Loucy (cell line): ENCODE results near the gene PALLD.

ENCODE experiments used
- H2AFZ ChIP-seq: fragments of 200-600 bp; sonication (generic); 2 replicates; pipeline ENCODE4 v1.6.0; 2016; ENCODE audit warnings: antibody characterized with exemption, mild to moderate bottlenecking, low read length, moderate library complexity
- H3F3A ChIP-seq: fragments of 200-600 bp; 2 replicates; pipeline ENCODE4 v1.6.0; 2016; ENCODE audit warnings: antibody characterized with exemption, low read depth, mild to moderate bottlenecking
- H3K27me3 ChIP-seq: fragments of 200-600 bp; sonication (generic); 2 replicates; pipeline ENCODE4 v1.6.1; 2014; ENCODE audit warnings: low read length, mild to moderate bottlenecking; ENCODE audit not compliant: insufficient read depth, poor library complexity, severe bottlenecking
- H3K36me3 ChIP-seq: fragments of 200-600 bp; sonication (generic); 2 replicates; pipeline ENCODE4 v1.6.1; 2016; ENCODE audit warnings: low read length; ENCODE audit not compliant: insufficient read depth
- H3K4me1 ChIP-seq: fragments of 200-600 bp; sonication (generic); 2 replicates; pipeline ENCODE4 v1.5.1; 2014; ENCODE audit warnings: low read length, mild to moderate bottlenecking; ENCODE audit not compliant: insufficient read depth, poor library complexity, severe bottlenecking
- H3K4me2 ChIP-seq: fragments of 200-600 bp; sonication (generic); 2 replicates; pipeline ENCODE4 v1.6.0; 2014; ENCODE audit warnings: antibody characterized with exemption, low read length, low read depth, mild to moderate bottlenecking; ENCODE audit not compliant: poor library complexity, severe bottlenecking
- H3K4me3 ChIP-seq: fragments of 200-600 bp; sonication (generic); 2 replicates; pipeline ENCODE4 v1.5.1; 2014; ENCODE audit warnings: low read length, mild to moderate bottlenecking, mixed read lengths; ENCODE audit not compliant: poor library complexity, severe bottlenecking
- H3K79me2 ChIP-seq: fragments of 200-600 bp; sonication (generic); 2 replicates; pipeline ENCODE4 v1.6.1; 2014; ENCODE audit warnings: low read length; ENCODE audit not compliant: insufficient read depth
- H3K9ac ChIP-seq: fragments of 200-600 bp; sonication (generic); 2 replicates; pipeline ENCODE4 v1.6.0; 2014; ENCODE audit warnings: mild to moderate bottlenecking, low read depth, low read length, moderate library complexity; ENCODE audit not compliant: poor library complexity, severe bottlenecking
- H3K9me2 ChIP-seq: fragments of 200-600 bp; sonication (generic); replicated peaks from 2 replicates; pipeline ENCODE4 v1.6.1; 2016; ENCODE audit warnings: low read depth, low read length, mixed read lengths
- H3K9me3 ChIP-seq: fragments of 200-600 bp; sonication (generic); 2 replicates; pipeline ENCODE4 v1.6.1; 2014; ENCODE audit warnings: mild to moderate bottlenecking, antibody characterized with exemption, low read length, low read depth; ENCODE audit not compliant: insufficient read depth
- H4K20me1 ChIP-seq: fragments of 200-600 bp; sonication (generic); 2 replicates; pipeline ENCODE4 v1.6.0; 2014; ENCODE audit warnings: antibody characterized with exemption, low read length, mild to moderate bottlenecking; ENCODE audit not compliant: insufficient read depth, poor library complexity, severe bottlenecking
- EZH2phosphoT487 ChIP-seq: fragments of 200-600 bp; IDR thresholded peaks from 2 replicates; pipeline ENCODE4 v1.6.1; 2018; ENCODE audit warnings: antibody characterized with exemption, mild to moderate bottlenecking, moderate library complexity, borderline replicate concordance
- TF ChIP-seq, protein P1 (sequence below): fragments of 200-600 bp; sonication (generic); conservative IDR thresholded peaks from 2 replicates; pipeline ENCODE4 v1.5.1; 2014; ENCODE audit warnings: mild to moderate bottlenecking, antibody characterized with exemption, low read length

PALLD gene

DNA sequence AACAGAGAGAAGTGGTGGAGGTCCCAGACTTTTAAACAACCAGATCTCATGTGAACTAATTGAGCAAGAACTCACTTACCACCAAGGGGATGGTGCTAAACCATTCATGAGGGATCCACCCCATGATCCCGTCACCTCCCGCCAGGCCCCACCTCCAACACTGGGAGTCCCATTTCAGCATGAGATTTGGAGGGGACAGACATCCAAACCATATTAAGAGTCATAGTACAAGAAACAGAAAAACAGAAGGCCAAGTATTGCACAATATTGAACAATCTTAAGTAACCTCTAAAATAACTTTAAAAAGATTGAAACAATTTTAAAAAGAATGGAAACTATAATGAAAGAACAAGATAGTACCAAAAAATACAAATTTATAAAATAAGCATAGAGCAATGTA lies 403.2 kb downstream of the PALLD start:
- Histone ChIP-seq H3K9me2 (no peaks in the 10 kb centered on the region), H3K4me2 (no peak overlapping the region), H4K20me1 (no peaks in the 10 kb centered on the region), H3K4me3 (no peak overlapping the region), H3K79me2 (no peaks in the 10 kb centered on the region), H3K4me1 (no peaks in the 10 kb centered on the region), H3K36me3 (peaks cover 32% of the 10 kb centered on the region; the same call in 1 of the 2 replicates), H2AFZ (no peak overlapping the region), H3K9me3 (no peaks in the 10 kb centered on the region), H3K27me3 (no peaks in the 10 kb centered on the region), H3F3A (no peaks in the 10 kb centered on the region), H3K9ac (no peak overlapping the region)
- TF ChIP-seq, protein P1, sequence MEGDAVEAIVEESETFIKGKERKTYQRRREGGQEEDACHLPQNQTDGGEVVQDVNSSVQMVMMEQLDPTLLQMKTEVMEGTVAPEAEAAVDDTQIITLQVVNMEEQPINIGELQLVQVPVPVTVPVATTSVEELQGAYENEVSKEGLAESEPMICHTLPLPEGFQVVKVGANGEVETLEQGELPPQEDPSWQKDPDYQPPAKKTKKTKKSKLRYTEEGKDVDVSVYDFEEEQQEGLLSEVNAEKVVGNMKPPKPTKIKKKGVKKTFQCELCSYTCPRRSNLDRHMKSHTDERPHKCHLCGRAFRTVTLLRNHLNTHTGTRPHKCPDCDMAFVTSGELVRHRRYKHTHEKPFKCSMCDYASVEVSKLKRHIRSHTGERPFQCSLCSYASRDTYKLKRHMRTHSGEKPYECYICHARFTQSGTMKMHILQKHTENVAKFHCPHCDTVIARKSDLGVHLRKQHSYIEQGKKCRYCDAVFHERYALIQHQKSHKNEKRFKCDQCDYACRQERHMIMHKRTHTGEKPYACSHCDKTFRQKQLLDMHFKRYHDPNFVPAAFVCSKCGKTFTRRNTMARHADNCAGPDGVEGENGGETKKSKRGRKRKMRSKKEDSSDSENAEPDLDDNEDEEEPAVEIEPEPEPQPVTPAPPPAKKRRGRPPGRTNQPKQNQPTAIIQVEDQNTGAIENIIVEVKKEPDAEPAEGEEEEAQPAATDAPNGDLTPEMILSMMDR, result no peak
- TF ChIP-seq EZH2phosphoT487, result no peak

DNA sequence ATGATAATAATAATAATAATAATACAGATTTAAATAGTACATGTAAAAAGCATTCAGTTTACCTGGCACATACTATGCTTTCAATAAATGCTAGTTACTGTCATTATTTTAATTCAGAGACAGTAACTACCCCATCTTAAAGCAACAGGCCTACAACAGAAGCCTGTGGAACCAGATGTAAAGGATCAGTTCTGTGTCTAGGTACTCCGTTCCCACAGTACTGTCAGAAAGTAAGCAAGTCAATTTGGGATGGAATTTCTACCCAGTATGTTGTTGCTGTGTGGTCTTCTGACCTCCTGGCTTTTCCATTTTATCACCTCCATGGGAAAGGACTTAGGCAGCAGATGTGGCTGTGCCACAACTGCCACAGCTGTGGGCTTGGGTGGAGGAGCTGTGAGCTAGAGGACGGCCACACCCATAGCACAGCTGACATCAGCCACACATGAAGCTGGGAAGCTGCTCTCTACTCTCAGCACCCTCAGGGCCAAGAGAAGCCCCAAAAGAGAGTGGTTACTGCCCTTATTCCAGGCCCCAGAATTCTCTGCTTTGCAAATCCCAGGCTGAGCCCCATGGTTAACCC lies 410.4 kb downstream of the PALLD start:
- no peaks in the 10 kb centered on the region for H3K79me2 ChIP-seq
- no peak overlapping the region for H3K4me2 ChIP-seq
- no peaks in the 10 kb centered on the region for H3F3A ChIP-seq
- H3K9me3 ChIP-seq, result no peaks in the 10 kb centered on the region
- no peak overlapping the region for H3K4me3 ChIP-seq
- peaks cover 36% of the 10 kb centered on the region for H3K36me3 ChIP-seq
- no peak overlapping the region for H3K9ac ChIP-seq
- no peak for TF ChIP-seq EZH2phosphoT487
- TF ChIP-seq, protein P1, result no peak
- no peak overlapping the region for H2AFZ ChIP-seq
- no peaks in the 10 kb centered on the region for H3K9me2 ChIP-seq
- H4K20me1 ChIP-seq, result no peaks in the 10 kb centered on the region
- H3K4me1 ChIP-seq, result no peaks in the 10 kb centered on the region
- no peaks in the 10 kb centered on the region for H3K27me3 ChIP-seq

DNA sequence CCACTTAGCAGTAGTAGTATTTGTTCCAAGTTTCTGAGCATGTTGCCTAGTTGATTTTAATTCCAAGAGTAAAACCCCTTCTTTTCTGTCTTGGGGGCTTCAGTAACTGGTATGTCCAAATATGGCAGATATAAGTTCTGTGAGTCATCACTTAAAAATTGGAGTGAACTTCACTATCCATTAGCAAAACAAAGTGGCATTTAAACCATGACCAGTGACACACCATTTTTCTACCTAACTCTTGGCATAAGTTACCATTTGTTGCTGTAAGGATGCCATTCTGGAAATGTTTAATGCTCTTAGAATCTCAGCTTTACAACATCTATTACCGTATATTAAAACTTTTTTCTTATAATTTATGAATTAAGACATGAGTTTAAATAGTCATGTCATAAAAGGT lies 411.2 kb downstream of the PALLD start:
- H4K20me1 ChIP-seq, result no peaks in the 10 kb centered on the region
- no peak overlapping the region for H3K4me2 ChIP-seq
- no peak overlapping the region for H2AFZ ChIP-seq
- H3K9me3 ChIP-seq, result no peaks in the 10 kb centered on the region
- no peaks in the 10 kb centered on the region for H3K9me2 ChIP-seq
- peaks cover 39% of the 10 kb centered on the region for H3K36me3 ChIP-seq
- H3K27me3 ChIP-seq, result no peaks in the 10 kb centered on the region
- no peaks in the 10 kb centered on the region for H3F3A ChIP-seq
- H3K4me1 ChIP-seq, result no peaks in the 10 kb centered on the region
- H3K9ac ChIP-seq, result no peak overlapping the region
- H3K79me2 ChIP-seq, result no peaks in the 10 kb centered on the region
- TF ChIP-seq, protein P1, result no peak
- no peak for TF ChIP-seq EZH2phosphoT487
- H3K4me3 ChIP-seq, result no peak overlapping the region
